HUES64 (cell line): ENCODE measurements around the gene PHACTR1.
A peak's percentile ranks its signal among the peaks of the same experiment; 100 is the strongest.

Source experiments
- H3K27ac ChIP-seq: 2 replicates; pipeline ENCODE4 v1.7.0; 2013; ENCODE audit warnings: low read depth, low read length, inconsistent platforms
- H3K27me3 ChIP-seq: 2 replicates; pipeline ENCODE4 v1.6.1; 2013; ENCODE audit warnings: mild to moderate bottlenecking, low read length; ENCODE audit not compliant: insufficient read depth
- H3K36me3 ChIP-seq: 2 replicates; pipeline ENCODE4 v1.6.1; 2013; ENCODE audit warnings: mild to moderate bottlenecking, low read length; ENCODE audit not compliant: insufficient read depth
- H3K4me1 ChIP-seq: 2 replicates; pipeline ENCODE4 v1.6.1; 2013; ENCODE audit warnings: mild to moderate bottlenecking, low read length, moderate library complexity; ENCODE audit not compliant: insufficient read depth
- H3K4me3 ChIP-seq: 2 replicates; pipeline ENCODE4 v1.5.1; 2013; ENCODE audit warnings: mild to moderate bottlenecking, low read length, moderate library complexity
- H3K9ac ChIP-seq: 2 replicates; pipeline ENCODE4 v1.6.1; 2013; ENCODE audit warnings: mild to moderate bottlenecking, low read depth, low read length
- H3K9me3 ChIP-seq: 2 replicates; pipeline ENCODE4 v1.6.1; 2013; ENCODE audit warnings: low read depth, low read length; ENCODE audit not compliant: insufficient read depth
- WGBS: fragments of 150-250, 120-280 bp; methylation state at CpG from one replicate; pipeline ENCODE4 v1.1.7; 2013; ENCODE audit warnings: missing lambda C conversion rate; 5-methylcytosine and 5-hydroxymethylcytosine counted together

The PHACTR1 gene

GRCh38 chr6:12991435-12991834 is 274.9 kb downstream of the PHACTR1 start:
- H3K9me3 ChIP-seq = peaks cover 8% of the 10 kb centered on the region
- no peaks in the 10 kb centered on the region for H3K36me3 ChIP-seq
- no peak overlapping the region for H3K9ac ChIP-seq
- no peak overlapping the region for H3K27ac ChIP-seq
- H3K4me1 ChIP-seq = peaks cover 6% of the 10 kb centered on the region
- 96% methylated on average over 2 of the region's 3 CpGs for WGBS
- no peak overlapping the region for H3K4me3 ChIP-seq
- no peaks in the 10 kb centered on the region for H3K27me3 ChIP-seq

DNA sequence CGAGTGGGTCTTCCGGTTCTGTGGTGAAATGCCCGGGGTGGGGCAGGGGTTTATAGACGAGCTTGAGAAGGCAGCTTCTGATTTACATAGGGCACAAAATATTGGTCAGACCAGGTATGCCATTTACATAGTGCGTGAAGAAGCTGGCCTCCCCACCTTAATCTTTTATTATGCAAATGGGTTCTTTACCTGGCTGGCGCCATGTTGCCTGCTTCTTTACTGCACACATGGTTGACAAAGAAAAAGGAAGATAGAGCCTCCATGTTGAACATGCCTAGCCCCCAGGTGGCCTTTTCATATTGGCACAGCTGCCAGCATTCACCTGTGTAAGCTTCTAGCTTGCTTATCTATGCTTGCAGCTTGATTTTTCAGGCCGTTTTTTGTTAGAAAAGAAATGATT is 276.2 kb downstream of the PHACTR1 start:
- peaks cover 8% of the 10 kb centered on the region for H3K9me3 ChIP-seq
- peaks cover 6% of the 10 kb centered on the region for H3K4me1 ChIP-seq
- H3K4me3 ChIP-seq = no peak overlapping the region
- peak overlapping the region; percentile 69; the same call in 1 of the 2 replicates for H3K27ac ChIP-seq
- no peak overlapping the region for H3K9ac ChIP-seq
- WGBS = 91% methylated on average over 7 of the region's 7 CpGs
- no peaks in the 10 kb centered on the region for H3K36me3 ChIP-seq
- H3K27me3 ChIP-seq = no peaks in the 10 kb centered on the region

DNA sequence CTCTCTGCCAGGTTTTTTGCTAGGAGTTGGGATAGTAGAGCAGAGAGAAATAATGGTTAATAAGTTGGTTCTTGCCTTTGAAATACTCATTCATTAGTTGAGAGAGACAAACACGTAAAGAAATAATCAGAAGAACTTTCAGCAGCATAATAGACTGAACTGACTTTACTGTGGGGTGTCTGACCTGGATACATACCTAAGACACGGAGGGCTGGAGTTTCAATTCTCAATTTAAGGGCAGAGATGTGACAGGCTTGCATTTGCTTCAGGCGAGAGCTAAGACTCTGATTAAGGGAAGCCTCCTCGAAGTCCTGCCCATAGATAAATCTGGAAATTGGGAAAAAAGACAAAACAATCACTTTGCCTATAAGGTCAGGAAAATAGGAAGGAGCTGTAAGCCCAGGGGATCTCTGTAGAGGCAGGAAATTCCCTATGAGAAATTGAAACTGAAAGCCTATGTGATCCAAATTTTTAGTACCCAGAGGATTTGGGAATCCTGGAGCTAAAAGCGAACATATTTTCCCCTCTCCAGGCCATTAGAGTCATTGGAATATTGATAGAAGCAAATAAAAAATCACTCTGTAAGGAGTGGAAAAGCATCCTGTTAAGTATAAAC is 276.8 kb downstream of the PHACTR1 start:
- Histone ChIP-seq H3K36me3 (no peaks in the 10 kb centered on the region), H3K9me3 (peaks cover 8% of the 10 kb centered on the region), H3K27me3 (no peaks in the 10 kb centered on the region), H3K27ac (peak overlapping the region; percentile 69; the same call in 1 of the 2 replicates), H3K4me3 (no peak overlapping the region), H3K4me1 (peaks cover 6% of the 10 kb centered on the region), H3K9ac (no peak overlapping the region)
- WGBS = 96% methylated on average over 4 of the region's 5 CpGs

GRCh38 chr6:12995419-12995818 is 278.9 kb downstream of the PHACTR1 start:
- no peak overlapping the region for H3K9ac ChIP-seq
- H3K9me3 ChIP-seq = peaks cover 8% of the 10 kb centered on the region
- no peak overlapping the region for H3K27ac ChIP-seq
- H3K4me1 ChIP-seq = peaks cover 6% of the 10 kb centered on the region
- WGBS = no CpG with 5 or more reads among the region's 4 CpGs
- no peaks in the 10 kb centered on the region for H3K27me3 ChIP-seq
- H3K4me3 ChIP-seq = no peak overlapping the region
- no peaks in the 10 kb centered on the region for H3K36me3 ChIP-seq

DNA sequence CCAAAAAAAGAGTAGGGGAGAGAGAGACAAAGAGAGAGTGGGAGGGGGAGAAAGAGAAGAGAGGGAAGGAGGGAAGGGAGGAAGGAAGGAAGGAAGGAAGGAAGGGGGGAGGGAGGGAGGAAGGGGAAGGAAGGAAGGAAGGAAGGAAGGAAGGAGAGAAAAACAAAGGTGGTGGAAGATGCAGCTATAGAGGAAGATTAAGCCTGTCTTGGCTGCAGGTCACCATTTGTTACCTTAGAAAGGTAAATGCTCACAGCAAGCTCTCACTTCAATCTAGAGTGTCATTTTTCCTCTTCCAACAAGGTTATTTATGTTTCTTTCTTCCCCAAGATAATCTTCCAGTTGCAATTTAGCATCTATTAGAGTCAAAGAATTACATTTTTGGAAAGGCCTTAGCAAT is 284.0 kb downstream of the PHACTR1 start:
- Histone ChIP-seq H3K36me3 (no peaks in the 10 kb centered on the region), H3K9me3 (no peaks in the 10 kb centered on the region), H3K9ac (no peak overlapping the region), H3K4me3 (no peak overlapping the region), H3K4me1 (no peaks in the 10 kb centered on the region), H3K27ac (no peak overlapping the region), H3K27me3 (no peaks in the 10 kb centered on the region)

- Histone ChIP-seq H3K27ac (no peak overlapping the region), H3K9ac (no peak overlapping the region), H3K27me3 (no peaks in the 10 kb centered on the region), H3K4me1 (no peaks in the 10 kb centered on the region), H3K4me3 (no peak overlapping the region), H3K9me3 (no peaks in the 10 kb centered on the region), H3K36me3 (no peaks in the 10 kb centered on the region)
- WGBS = 89% methylated on average over 3 of the region's 3 CpGs
These were observed 285.4 kb downstream of the PHACTR1 start for GRCh38 chr6:13001927-13002326.

GRCh38 chr6:13004601-13005000 is 288.0 kb downstream of the PHACTR1 start:
- H3K4me1 ChIP-seq = no peaks in the 10 kb centered on the region
- H3K27me3 ChIP-seq = no peaks in the 10 kb centered on the region
- no peak overlapping the region for H3K27ac ChIP-seq
- no peak overlapping the region for H3K4me3 ChIP-seq
- no peaks in the 10 kb centered on the region for H3K9me3 ChIP-seq
- no peak overlapping the region for H3K9ac ChIP-seq
- WGBS = 93% methylated on average over 2 of the region's 2 CpGs
- no peaks in the 10 kb centered on the region for H3K36me3 ChIP-seq

- H3K27ac ChIP-seq = no peak overlapping the region
- H3K9ac ChIP-seq = no peak overlapping the region
- no peaks in the 10 kb centered on the region for H3K36me3 ChIP-seq
- no peaks in the 10 kb centered on the region for H3K4me1 ChIP-seq
- 92% methylated on average over 5 of the region's 5 CpGs for WGBS
- no peaks in the 10 kb centered on the region for H3K9me3 ChIP-seq
- no peak overlapping the region for H3K4me3 ChIP-seq
- peaks cover 8% of the 10 kb centered on the region for H3K27me3 ChIP-seq
These were observed 289.4 kb downstream of the PHACTR1 start for GRCh38 chr6:13005994-13006393.

DNA sequence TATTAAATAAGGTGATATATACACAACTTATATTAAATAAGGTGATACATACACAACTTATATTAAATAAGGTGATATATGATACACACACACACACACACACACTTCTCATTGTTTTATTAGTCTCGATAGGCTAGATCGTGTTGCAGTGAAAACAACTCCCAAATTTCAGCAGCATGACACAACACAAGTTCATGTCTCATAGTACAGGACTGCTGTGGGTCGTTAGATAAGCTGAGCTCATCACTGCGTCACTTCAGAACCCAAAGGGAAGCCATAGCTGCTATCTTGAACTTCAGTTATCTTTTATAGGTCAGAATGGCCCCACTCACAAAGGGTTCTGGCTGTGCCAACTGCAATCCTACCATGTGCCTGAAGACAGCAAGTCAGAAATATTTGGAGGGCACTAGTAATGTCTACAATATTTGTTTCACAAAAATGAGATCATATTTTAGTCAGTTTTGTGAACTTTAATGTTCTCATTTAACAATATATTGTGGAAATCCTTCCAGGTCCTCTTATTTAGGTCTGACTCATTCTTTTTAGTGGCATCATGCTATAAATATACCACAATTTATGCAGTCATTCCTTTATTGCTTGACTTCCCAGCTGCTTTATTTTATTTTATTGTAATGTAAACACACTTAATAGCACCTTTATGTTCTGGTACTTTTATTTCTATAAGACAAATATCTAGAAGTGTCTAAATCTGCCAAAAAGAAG is 290.2 kb downstream of the PHACTR1 start:
- Histone ChIP-seq H3K36me3 (no peaks in the 10 kb centered on the region), H3K9me3 (no peaks in the 10 kb centered on the region), H3K4me3 (no peak overlapping the region), H3K27me3 (peaks cover 15% of the 10 kb centered on the region), H3K27ac (no peak overlapping the region), H3K9ac (no peak overlapping the region), H3K4me1 (peaks cover 4% of the 10 kb centered on the region; the same call in 1 of the 2 replicates)
- WGBS = 91% methylated on average over 4 of the region's 4 CpGs

GRCh38 chr6:13007744-13008143 is 291.2 kb downstream of the PHACTR1 start:
- no peak overlapping the region for H3K9ac ChIP-seq
- H3K4me3 ChIP-seq = no peak overlapping the region
- H3K27me3 ChIP-seq = peaks cover 25% of the 10 kb centered on the region
- H3K9me3 ChIP-seq = no peaks in the 10 kb centered on the region
- no peaks in the 10 kb centered on the region for H3K36me3 ChIP-seq
- WGBS = 92% methylated on average over 1 of the region's 1 CpG
- peaks cover 6% of the 10 kb centered on the region for H3K4me1 ChIP-seq
- no peak overlapping the region for H3K27ac ChIP-seq

DNA sequence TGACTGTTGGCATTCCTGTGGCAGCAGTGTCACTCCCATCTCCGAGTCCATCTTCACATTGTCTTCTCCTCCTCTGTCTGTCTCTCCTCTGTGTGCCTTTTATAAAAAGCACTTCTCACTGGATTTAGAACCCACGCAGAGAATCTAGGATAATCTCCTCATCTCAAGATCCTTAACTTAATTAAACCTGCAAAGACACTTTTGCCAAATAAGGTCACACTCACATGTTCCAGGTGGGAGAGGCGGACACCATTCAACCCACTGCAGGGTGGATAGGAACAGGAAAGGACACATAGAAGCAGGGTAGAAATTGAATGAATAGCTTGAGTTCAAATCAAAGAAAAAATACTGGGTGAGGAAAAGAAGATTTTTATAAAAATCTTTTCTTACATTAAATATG is 292.5 kb downstream of the PHACTR1 start:
- Histone ChIP-seq H3K27ac (no peak overlapping the region), H3K4me3 (no peak overlapping the region), H3K36me3 (no peaks in the 10 kb centered on the region), H3K9ac (no peak overlapping the region), H3K27me3 (peaks cover 37% of the 10 kb centered on the region), H3K9me3 (no peaks in the 10 kb centered on the region), H3K4me1 (peaks cover 9% of the 10 kb centered on the region)
- 86% methylated on average over 3 of the region's 3 CpGs for WGBS
